HuH-7 (cell line): ENCODE measurements around the gene WDR7.

Experiments
- DNase-seq: peaks from one replicate; pipeline ENCODE4 v3.0.0; 2011; ENCODE audit warnings: low spot score

Gene WDR7

DNA sequence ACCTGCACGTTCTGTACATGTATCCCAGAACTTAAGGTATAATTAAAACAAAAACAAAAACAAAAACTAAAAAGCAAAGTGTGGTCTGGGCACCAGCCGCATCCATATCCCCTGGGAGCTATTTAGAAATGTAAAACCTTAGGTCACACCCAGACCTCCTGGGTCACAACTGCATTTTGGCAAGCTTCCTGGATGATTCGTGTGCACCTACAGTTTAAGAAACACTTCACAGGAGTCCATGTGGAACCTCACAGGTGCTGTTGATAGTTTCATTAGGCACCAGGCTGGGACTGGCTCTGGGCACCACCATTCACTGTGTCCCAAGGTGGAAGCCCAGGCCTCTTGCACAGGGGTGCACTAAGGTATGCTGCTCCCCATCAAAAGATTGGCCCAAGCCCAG lies 392.1 kb downstream of the WDR7 start:
- no peak for DNase-seq

- DNase-seq, result no peak
Observed at GRCh38 chr18:57048351-57048750, 397.2 kb downstream of the WDR7 start.

DNA sequence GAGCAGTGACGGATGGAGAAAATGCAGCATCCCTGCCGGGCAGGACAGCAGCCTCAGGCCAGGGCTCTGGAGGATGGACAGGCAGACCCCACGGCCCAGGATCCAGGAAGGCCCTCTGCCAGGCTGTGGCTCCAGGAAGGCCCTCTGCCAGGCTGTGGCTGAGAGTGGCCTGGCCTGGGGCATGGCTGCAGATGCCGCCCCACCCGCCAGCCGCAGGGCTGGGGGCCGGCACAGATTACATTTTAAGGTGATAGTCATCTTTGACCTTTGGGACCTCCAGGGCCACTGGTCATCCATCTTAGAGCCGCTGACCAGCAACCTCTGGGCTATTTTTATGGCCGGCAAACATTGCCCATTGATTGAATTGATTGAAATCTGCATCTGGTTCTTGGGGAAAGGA lies 397.7 kb downstream of the WDR7 start:
- no peak for DNase-seq

DNA sequence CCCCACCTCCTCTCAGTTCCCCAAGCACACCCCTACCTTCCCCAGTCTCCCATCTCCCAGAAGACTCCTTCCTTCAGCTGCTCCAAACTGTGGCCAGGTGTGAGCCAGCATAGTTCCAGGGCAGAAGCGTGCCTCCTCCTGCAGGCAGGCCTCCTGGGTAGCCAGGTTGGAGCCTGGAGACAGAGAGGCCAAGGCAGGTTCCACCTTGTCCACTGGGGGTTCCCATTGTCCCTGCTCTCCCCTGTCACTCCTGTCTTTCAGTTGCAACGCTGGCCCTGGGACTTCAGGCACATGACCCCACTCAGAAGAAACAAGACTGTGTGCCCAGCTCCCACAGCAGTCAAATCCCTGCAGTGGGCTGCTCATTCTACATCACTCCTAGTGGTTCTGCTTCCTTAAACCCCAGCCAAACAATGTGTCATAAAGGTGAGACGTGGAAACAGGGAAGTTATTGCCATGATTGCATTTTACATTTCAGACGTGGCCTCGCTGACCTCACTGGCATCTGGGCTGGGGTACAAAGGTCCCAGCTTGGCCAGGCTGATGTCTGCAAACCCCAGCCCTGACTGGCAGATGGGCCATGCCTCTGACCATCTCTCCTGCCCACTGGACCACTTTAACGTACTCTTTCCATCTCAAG lies 399.3 kb downstream of the WDR7 start:
- DNase-seq, result peak; percentile 32

- peak; percentile 34 for DNase-seq
Observed at GRCh38 chr18:57051021-57051656, 400.0 kb downstream of the WDR7 start.

DNA sequence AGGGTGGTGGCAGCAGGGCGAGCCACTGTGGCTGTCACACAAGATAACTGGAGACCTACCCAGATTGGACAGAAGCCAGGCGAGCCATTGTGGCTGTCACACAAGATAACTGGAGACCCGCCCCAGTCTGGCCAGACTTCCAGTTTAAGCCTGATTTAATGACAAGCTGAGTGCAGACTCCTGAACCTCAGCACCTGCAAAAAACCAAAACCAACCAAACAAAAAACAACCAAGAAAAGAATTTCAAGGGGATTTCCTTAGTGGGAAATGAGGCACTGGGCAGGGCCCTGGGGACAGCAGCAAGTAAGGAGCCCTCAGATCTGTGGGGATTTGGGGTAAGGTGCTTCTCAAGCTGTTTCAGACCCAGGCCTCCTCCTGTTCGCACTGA lies 400.5 kb downstream of the WDR7 start:
- no peak for DNase-seq

- no peak for DNase-seq
Observed at GRCh38 chr18:57052173-57052572, 401.0 kb downstream of the WDR7 start.

GRCh38 chr18:57052759-57053158 lies 401.6 kb downstream of the WDR7 start:
- no peak for DNase-seq

GRCh38 chr18:57054891-57055290 lies 403.7 kb downstream of the WDR7 start:
- no peak for DNase-seq

DNA sequence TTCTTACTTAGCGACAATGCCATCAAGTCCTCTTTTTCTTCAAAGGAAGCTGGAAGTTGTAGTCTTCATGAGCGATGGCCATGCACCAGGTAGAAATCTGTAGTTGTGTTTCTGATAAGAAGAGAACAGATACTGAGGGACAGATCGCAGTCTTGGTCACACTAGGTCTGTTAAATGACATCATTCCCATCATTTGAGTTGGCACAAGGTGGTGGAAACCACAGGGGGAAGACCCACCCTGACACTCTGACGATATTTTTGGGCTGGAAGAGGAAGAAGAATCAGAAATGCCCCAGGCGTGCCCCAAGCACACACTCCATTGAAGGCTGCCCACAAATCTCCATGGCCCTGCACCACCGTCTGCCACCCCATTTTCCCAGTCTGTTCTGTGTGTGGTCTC lies 406.7 kb downstream of the WDR7 start:
- no peak for DNase-seq

DNA sequence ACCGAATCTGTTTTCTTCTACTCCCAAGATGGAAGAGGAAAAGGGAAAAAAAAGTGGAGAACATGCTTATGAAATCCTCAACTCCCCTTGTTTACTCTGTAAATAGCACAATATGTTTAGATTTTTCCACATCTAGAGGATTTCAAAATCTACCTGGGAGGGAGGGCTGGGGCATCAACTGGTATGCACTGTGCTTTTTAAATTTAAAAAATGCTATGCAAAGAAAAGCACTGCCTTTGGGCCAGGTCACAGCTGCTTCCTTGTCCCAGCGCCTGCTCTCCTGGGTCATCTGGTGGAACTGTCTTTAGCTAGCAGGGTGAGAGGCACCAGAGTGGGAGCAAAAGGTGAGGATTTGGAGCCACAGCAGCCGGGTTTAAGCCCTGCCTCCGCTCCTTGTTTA lies 407.6 kb downstream of the WDR7 start:
- no peak for DNase-seq

DNA sequence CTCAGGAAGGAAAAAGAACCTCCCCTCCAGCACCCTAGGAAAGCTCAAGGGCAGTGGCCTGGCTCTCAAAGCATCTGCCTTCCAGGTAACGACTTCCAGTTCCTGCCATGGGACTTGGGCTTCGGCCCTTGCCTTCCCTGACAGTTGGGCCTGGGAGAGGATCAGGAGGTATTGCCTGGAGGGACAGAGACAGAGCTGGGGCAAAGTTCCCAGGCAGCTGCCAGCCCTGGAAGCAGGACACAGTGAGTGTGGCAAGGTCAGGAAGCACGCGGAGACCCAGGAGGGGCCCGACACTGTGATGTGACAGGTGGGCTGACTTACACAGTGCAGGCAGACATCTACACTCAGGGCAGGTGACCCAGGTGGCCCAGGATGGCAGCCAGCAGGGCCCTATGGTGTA lies 408.2 kb downstream of the WDR7 start:
- no peak for DNase-seq

- DNase-seq, result no peak
Observed at GRCh38 chr18:57060814-57061213, 409.7 kb downstream of the WDR7 start.

DNA sequence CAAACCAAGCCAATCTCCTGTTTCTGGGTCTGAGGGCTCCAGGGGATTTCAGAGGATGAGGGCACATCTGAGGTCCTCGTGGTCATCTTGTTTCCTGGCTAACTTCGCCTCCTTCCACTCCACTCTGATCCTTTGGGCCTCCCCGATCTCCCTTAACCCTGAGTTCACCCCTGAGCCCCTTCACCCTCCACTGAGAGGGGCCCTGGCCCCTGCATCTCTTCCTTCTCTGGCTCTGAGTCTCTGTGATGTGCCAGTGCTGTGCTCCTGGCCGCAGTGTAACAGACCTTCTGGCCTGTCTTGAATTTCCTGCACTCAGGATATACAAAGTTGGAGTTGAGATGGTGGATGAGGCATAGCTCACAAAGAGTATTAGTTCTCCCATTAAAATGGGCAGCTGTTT lies 411.0 kb downstream of the WDR7 start:
- DNase-seq, result no peak

DNA sequence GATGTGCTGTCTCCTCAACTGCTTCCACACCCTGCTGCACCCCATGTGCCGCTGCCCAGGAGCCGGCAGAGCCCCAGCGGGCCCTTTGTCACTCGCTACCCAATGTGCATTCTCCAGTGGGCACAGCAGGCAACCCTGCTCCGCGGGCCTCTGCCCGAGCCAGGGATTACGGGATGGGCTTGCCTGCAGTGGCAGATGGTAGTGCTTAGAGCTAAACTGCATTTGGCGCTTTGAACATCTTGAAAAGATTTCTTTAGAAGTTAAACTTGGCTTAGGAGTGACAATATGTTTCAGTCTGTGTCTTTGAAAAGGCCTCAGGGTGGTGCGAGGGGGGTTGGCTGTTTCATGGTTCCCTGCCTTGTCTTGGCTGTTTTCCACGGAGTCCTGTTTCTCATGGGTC lies 411.7 kb downstream of the WDR7 start:
- no peak for DNase-seq

GRCh38 chr18:57063601-57064103 lies 412.5 kb downstream of the WDR7 start:
- no peak for DNase-seq

GRCh38 chr18:57073501-57074187 lies 422.5 kb downstream of the WDR7 start:
- DNase-seq, result no peak

DNA sequence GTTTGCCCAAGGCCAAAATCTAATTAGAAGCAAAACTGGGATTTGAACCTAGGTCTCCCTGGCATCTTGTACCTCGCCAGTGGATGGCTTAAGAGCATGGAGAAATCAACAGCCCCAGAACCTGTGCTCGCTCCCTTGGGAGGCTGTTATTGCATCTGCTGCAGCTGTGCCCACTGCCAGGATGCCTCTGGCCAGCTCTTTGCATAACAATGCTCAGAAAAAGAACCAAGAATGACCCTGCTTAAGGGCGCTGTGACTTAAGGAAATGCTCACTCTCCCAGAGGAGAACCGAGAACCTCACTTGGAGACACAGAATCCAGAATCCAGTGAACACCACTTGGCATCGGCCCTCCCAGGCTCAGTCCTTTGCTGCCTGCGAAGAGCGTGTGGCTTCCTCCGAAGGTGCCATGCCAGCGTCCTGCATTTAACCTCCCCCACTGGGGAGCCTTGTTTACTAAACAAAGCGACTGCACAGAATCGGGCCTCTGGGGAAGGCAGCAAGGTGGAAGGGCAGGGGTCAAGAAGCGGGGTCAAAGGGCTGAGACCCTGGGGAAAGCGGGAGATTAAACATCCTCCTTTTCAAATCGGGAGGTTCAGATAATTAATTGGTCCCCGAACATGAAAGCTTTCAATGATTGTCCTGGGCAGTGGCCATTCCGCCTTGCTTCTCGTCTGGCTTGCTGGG lies 424.7 kb downstream of the WDR7 start:
- no peak for DNase-seq

DNA sequence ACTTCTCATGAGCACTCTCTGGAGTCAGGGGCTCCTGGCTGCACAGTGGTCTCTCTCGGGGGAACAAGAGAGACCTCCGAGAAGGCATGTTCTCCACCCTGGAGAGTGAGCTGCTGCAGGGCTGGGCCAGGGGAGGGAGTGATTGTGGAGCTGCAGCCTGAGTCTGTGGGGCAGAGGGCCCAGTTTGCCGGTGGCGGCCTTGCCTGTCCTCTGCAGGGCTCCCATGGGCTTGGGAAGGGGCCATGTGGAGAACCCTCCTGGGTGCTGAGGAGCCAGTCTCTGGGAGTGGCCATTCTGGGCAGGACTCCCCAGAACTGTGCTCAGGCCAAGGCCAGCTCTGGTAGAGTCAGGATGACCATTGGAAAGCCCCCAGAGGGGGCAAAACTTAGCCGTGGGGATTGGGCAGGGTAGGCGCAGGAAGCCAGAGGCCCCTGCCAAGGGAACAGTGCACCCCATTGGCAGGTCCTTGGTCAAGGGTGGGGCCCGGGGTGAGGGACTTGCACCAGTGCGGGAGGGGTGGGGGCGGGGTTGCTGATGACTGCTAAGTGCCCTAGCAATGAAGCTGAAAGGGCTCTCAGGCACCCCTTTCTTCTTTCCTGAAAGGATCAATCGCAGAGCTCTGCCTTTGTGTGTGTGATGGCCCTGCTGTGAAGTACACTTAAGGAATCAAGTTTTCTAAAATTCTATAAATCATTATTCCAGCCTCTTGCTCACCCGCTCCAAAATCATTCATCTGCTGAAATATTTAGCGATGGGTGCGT lies 426.0 kb downstream of the WDR7 start:
- no peak for DNase-seq

DNA sequence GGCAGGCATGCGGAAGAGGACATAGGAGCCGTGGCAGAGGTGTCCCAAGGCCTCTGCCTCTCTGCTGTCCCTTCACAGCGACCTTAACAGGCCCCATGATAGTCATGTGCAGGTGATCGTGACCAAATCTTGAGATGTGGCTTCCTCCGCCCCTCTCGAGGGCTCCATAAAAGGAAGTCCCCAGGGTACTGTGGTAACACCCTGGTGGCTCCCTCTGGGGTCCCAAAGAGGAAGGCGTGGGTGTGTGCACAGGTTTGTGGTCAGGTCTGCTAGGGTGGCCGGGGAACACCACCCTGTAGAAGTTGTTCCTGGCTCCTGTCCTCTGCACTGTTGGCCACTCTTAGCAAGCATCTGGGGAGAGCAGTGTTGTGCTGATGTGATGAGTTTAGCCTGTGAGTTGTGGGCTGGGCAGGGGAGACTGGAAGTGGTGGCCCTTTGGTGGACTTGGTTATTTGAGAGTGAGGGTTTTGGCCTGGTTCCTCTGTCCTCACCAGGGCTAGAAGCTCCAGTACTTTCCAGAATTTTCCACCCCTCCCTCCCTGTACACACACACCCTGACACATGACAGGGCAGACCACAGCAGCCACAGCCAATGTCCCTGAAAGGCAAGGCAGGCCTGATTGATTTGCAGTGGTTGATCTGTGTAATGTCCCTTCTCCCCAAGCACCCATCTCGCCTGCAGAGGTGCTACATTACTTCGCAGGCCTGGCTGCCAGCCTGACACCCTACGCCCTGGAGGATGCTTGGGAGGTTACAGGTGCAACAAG lies 426.8 kb downstream of the WDR7 start:
- no peak for DNase-seq

DNA sequence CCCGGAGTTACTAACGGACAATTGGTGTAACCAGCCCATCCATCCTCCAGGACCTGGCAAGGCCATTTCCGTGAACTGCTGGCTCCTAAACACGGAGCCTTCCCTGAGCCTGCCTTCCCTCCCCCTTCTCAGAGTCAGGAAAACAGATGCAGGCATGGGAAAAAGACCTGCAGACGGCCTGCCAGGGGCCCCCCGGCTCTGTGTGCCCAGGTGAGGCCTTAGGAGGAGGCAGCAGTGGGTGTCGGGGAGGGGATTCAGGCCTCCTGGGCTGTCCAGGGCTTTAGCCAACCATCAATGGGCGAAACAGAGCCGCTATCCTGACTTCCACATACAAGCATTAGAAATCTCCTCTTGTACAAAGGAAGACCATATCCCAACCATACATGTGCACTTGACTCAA lies 427.5 kb downstream of the WDR7 start:
- DNase-seq, result no peak
